Measurements from ENCODE around the gene TMEM30B. TPM values are rescaled to one million over a fixed set of nuclear protein-coding genes. Genes with fewer than 3 reads are reported as not detected.
A peak's percentile ranks its signal among the peaks of the same experiment; 100 is the strongest.

Gene TMEM30B
- 1 to 10 TPM; 1.7 to 1.8 TPM for total RNA-seq

- no peaks in the 10 kb centered on the region for H3K9me3 Mint-ChIP-seq
- intact Hi-C loops (cut with micrococcal nuclease), result no loop called here
- ChIA-PET POLR2A (interaction anchor here (0.8 to 1.5 kb wide), 6 partner anchors 8 to 169 kb away, joined by 3 to 8 read pairs (median 3); no protein-coding TSS in a partner anchor), CTCF (interaction anchor here (0.8 to 5.5 kb wide), 29 partner anchors 9 to 950 kb away, joined by 3 to 61 read pairs (median 5); no protein-coding TSS in a partner anchor)
- H3K4me1 Mint-ChIP-seq (ENCODE audit: low read depth), result peaks cover 36% of the 10 kb centered on the region
- DNase-seq (peak; percentile 27), ATAC-seq (no peak)
- no peak for TF ChIP-seq CTCF (IDR thresholded peaks at IDR 0.05)
- peaks cover 2% of the 10 kb centered on the region for H3K27me3 Mint-ChIP-seq
- peak within 1 kb of the TSS; percentile 85 for H3K4me3 Mint-ChIP-seq
- peak within 1 kb of the TSS; percentile 88 for H3K27ac Mint-ChIP-seq
- no peaks in the 10 kb centered on the region for H3K36me3 Mint-ChIP-seq (ENCODE audit: low read depth)
Observed at GRCh38 chr14:61281186-61281947, at the start of gene TMEM30B. Gene TMEM30B (minus strand): TSS chr14:61281338. CDS start chr14:61281147, 191 bp downstream.

GRCh38 chr14:61330511-61330910 is 49.4 kb upstream of the TMEM30B start:
- Mint-ChIP-seq H3K36me3 (ENCODE audit: low read depth) (peaks cover 66% of the 10 kb centered on the region), H3K4me1 (ENCODE audit: low read depth) (peaks cover 81% of the 10 kb centered on the region), H3K27ac (peak overlapping the region; percentile 93), H3K9me3 (peaks cover 2% of the 10 kb centered on the region), H3K27me3 (no peaks in the 10 kb centered on the region), H3K4me3 (peak overlapping the region; percentile 99)
- ChIA-PET POLR2A (interaction anchor here (0.6 to 7.6 kb wide), 8 partner anchors 8 to 369 kb away, joined by 3 to 116 read pairs (median 8); partner anchors contain the start of gene PRKCH), CTCF (interaction anchor here (1.0 to 4.4 kb wide), 8 partner anchors 9 to 73 kb away, joined by 3 to 32 read pairs (median 4); no protein-coding TSS in a partner anchor)
- ATAC-seq, result peak; percentile 52
- no peak for TF ChIP-seq CTCF (IDR thresholded peaks at IDR 0.05)
- peak; percentile 74 for DNase-seq
- intact Hi-C loops (cut with micrococcal nuclease), result loop anchor here (2.0 kb wide), 1 partner anchor 14 kb away; no protein-coding TSS in a partner anchor

GRCh38 chr14:61329478-61330051 is 48.4 kb upstream of the TMEM30B start:
- intact Hi-C loops (cut with micrococcal nuclease), result loop anchor here (2.0 to 10.0 kb wide), 2 partner anchors 15 to 365 kb away; partner anchors contain the start of gene HIF1A
- peak overlapping the region; percentile 99 for H3K4me3 Mint-ChIP-seq
- no peaks in the 10 kb centered on the region for H3K27me3 Mint-ChIP-seq
- peaks cover 80% of the 10 kb centered on the region for H3K4me1 Mint-ChIP-seq (ENCODE audit: low read depth)
- no peak for TF ChIP-seq CTCF (IDR thresholded peaks at IDR 0.05)
- DNase-seq (peak; percentile 42), ATAC-seq (peak; percentile 14)
- peaks cover 69% of the 10 kb centered on the region for H3K36me3 Mint-ChIP-seq (ENCODE audit: low read depth)
- ChIA-PET CTCF (no interaction called here), POLR2A (interaction anchor here (0.6 to 7.6 kb wide), 6 partner anchors 7 to 76 kb away, joined by 3 to 116 read pairs (median 8); partner anchors contain the start of gene PRKCH)
- H3K9me3 Mint-ChIP-seq, result peaks cover 2% of the 10 kb centered on the region
- peak overlapping the region; percentile 93 for H3K27ac Mint-ChIP-seq

GRCh38 chr14:61328626-61329262 is 47.6 kb upstream of the TMEM30B start:
- CTCF ChIA-PET, result no interaction called here
- POLR2A ChIA-PET, result interaction anchor here (0.6 to 7.6 kb wide), 4 partner anchors 16 to 77 kb away, joined by 3 to 116 read pairs (median 8); no protein-coding TSS in a partner anchor
- intact Hi-C loops (cut with micrococcal nuclease), result loop anchor here (10.0 kb wide), 1 partner anchor 366 kb away; the partner anchor contains the start of gene HIF1A

More at GRCh38 chr14:61328626-61329262, 47.6 kb upstream of the TMEM30B start:
- H3K27me3 Mint-ChIP-seq, result no peaks in the 10 kb centered on the region
- ATAC-seq (peak; percentile 5), DNase-seq (no peak)
- H3K27ac Mint-ChIP-seq, result peak overlapping the region; percentile 93
- peaks cover 66% of the 10 kb centered on the region for H3K36me3 Mint-ChIP-seq (ENCODE audit: low read depth)
- H3K9me3 Mint-ChIP-seq, result peaks cover 2% of the 10 kb centered on the region
- no peak for TF ChIP-seq CTCF (IDR thresholded peaks at IDR 0.05)
- peaks cover 75% of the 10 kb centered on the region for H3K4me1 Mint-ChIP-seq (ENCODE audit: low read depth)
- peak overlapping the region; percentile 99 for H3K4me3 Mint-ChIP-seq

All from activated CD8-positive, alpha-beta T cell treated with anti-CD3 and anti-CD28 coated beads for 36 hours (primary cell).